GM23338 (cell line): ENCODE data around the gene PTF1A. TPM values are rescaled to one million over a fixed set of nuclear protein-coding genes. Genes with fewer than 3 reads are reported as not detected.

ENCODE experiments used
- ATAC-seq: fragments of 200-7000 bp; cut with Tn5 transposase; 3 replicates; pipeline ENCODE4 v1.9.1; 2020
- DNase-seq: peaks from one replicate; pipeline ENCODE4 v3.0.0-alpha.2; 2015; ENCODE audit warnings: low spot score
- H2AFZ ChIP-seq: fragments of 200-600 bp; sonication (generic); 2 replicates; pipeline ENCODE4 v1.8.0; 2016; ENCODE audit warnings: antibody characterized with exemption, mild to moderate bottlenecking, moderate library complexity
- H3F3A ChIP-seq: fragments of 200-600 bp; sonication (generic); replicated peaks from 2 replicates; pipeline ENCODE4 v1.8.0; 2017; ENCODE audit warnings: antibody characterized with exemption, mixed run types, low read depth
- H3K27ac ChIP-seq: fragments of 200-600 bp; sonication (generic); 2 replicates; pipeline ENCODE4 v1.6.1; 2016; ENCODE audit warnings: low read depth
- H3K27me3 ChIP-seq: fragments of 200-600 bp; sonication (generic); 2 replicates; pipeline ENCODE4 v1.8.0; 2016; ENCODE audit warnings: mild to moderate bottlenecking, mixed run types, moderate library complexity; ENCODE audit not compliant: insufficient read depth
- H3K36me3 ChIP-seq: fragments of 200-600 bp; sonication (generic); 2 replicates; pipeline ENCODE4 v1.8.0; 2016; ENCODE audit warnings: mild to moderate bottlenecking; ENCODE audit not compliant: insufficient read depth
- H3K4me1 ChIP-seq: fragments of 200-600 bp; sonication (generic); 2 replicates; pipeline ENCODE4 v1.8.0; 2016; ENCODE audit warnings: mild to moderate bottlenecking, moderate library complexity; ENCODE audit not compliant: insufficient read depth
- H3K4me2 ChIP-seq: fragments of 200-600 bp; sonication (generic); 2 replicates; pipeline ENCODE4 v1.7.1; 2017; ENCODE audit warnings: mixed run types
- H3K4me3 ChIP-seq: fragments of 200-600 bp; sonication (generic); 2 replicates; pipeline ENCODE4 v1.6.1; 2016; ENCODE audit warnings: mixed run types
- H3K79me2 ChIP-seq: fragments of 200-600 bp; sonication (generic); replicated peaks from 2 replicates; pipeline ENCODE4 v1.8.0; 2017; ENCODE audit warnings: mild to moderate bottlenecking; ENCODE audit not compliant: insufficient read depth
- H3K9me2 ChIP-seq: fragments of 200-600 bp; sonication (generic); 2 replicates; pipeline ENCODE4 v1.8.0; 2017; ENCODE audit not compliant: insufficient read depth
- H4K20me1 ChIP-seq: fragments of 200-600 bp; sonication (generic); replicated peaks from 2 replicates; pipeline ENCODE4 v1.8.0; 2017; ENCODE audit warnings: mild to moderate bottlenecking; ENCODE audit not compliant: insufficient read depth
- H3K27ac Mint-ChIP-seq: 2 replicates; pipeline ENCODE4 v1.8.0; 2020; ENCODE audit warnings: inconsistent platforms, mild to moderate bottlenecking, moderate library complexity, mixed read lengths
- H3K27me3 Mint-ChIP-seq: 3 replicates; pipeline ENCODE4 v1.8.0; 2022; ENCODE audit warnings: low read depth, mild to moderate bottlenecking, moderate library complexity, mixed read lengths, inconsistent platforms; ENCODE audit not compliant: insufficient read depth, poor library complexity
- H3K36me3 Mint-ChIP-seq: 3 replicates; pipeline ENCODE4 v1.8.0; 2021; ENCODE audit warnings: low read depth, mild to moderate bottlenecking, inconsistent platforms, moderate library complexity, mixed read lengths
- H3K4me1 Mint-ChIP-seq: 3 replicates; pipeline ENCODE4 v1.8.0; 2020; ENCODE audit warnings: mild to moderate bottlenecking, inconsistent platforms, mixed read lengths
- H3K4me3 Mint-ChIP-seq: 3 replicates; pipeline ENCODE4 v1.8.0; 2021; ENCODE audit warnings: moderate library complexity, mild to moderate bottlenecking, inconsistent platforms, mixed read lengths
- H3K9me3 Mint-ChIP-seq: 3 replicates; pipeline ENCODE4 v1.8.0; 2020; ENCODE audit warnings: moderate library complexity, mild to moderate bottlenecking, inconsistent platforms, mixed read lengths
- CREB1 ChIP-seq: fragments of 250-450 bp; sonication (Bioruptor Pico); IDR thresholded peaks from 2 replicates; pipeline ENCODE4 v1.5.0; 2020; ENCODE audit warnings: low read depth, mild to moderate bottlenecking, moderate library complexity
- EZH2 ChIP-seq: fragments of 200-600 bp; sonication (generic); IDR thresholded peaks from one replicate; pipeline ENCODE4 v1.8.0; 2017; ENCODE audit warnings: antibody characterized with exemption, mild to moderate bottlenecking, low read depth; ENCODE audit not compliant: unreplicated experiment
- EZH2phosphoT487 ChIP-seq: fragments of 200-600 bp; sonication (generic); IDR thresholded peaks from one replicate; pipeline ENCODE4 v1.8.1; 2018; ENCODE audit warnings: antibody characterized with exemption; ENCODE audit not compliant: unreplicated experiment
- JUNB ChIP-seq: IDR thresholded peaks from one replicate; pipeline ENCODE4 v1.6.1; 2016; ENCODE audit warnings: antibody characterized with exemption; ENCODE audit not compliant: unreplicated experiment
- NANOG ChIP-seq: IDR thresholded peaks from 2 replicates; pipeline ENCODE4 v1.6.1; 2016; ENCODE audit warnings: antibody characterized with exemption, borderline replicate concordance
- POLR2AphosphoS5 ChIP-seq: IDR thresholded peaks from 2 replicates; pipeline ENCODE4 v1.6.1; 2016; ENCODE audit warnings: antibody characterized with exemption, low read depth
- STAT1 ChIP-seq: IDR thresholded peaks from one replicate; pipeline ENCODE4 v1.6.1; 2016; ENCODE audit warnings: antibody characterized with exemption; ENCODE audit not compliant: unreplicated experiment
- ZNF114 ChIP-seq: fragments of 250-450 bp; sonication (Bioruptor Pico); IDR thresholded peaks from 2 replicates; pipeline ENCODE4 v1.5.0; 2020; ENCODE audit warnings: mild to moderate bottlenecking, moderate library complexity
- polyA plus RNA-seq: library from polyadenylated mRNA; unstranded; fragments of >200 nt; fragmentation: Nextera tagmentation; extraction: Ambion mirVana; gene quantifications from 2 replicates; pipeline ENCODE4 v1.2.1, GENCODE V29; 2016
- total RNA-seq: library from RNA; depleted of rRNA; stranded (reverse); fragments of >200 nt; shearing (Covaris generic); gene quantifications from 2 replicates; pipeline ENCODE4 v1.2.3, GENCODE V29; 2014
- TF ChIP-seq, protein P1 (sequence below), 2 experiments: fragments of 200-600 bp in 1 of 2; sonication (generic) in 1 of 2; conservative IDR thresholded peaks; 2 replicates each; pipeline versions ENCODE4 v1.5.1 to v1.6.1; 2016 to 2017; ENCODE audit warnings: antibody characterized with exemption in 2 of 2, low read depth in 2 of 2, mild to moderate bottlenecking in 2 of 2, moderate library complexity in 1 of 2
- TF ChIP-seq, protein P2 (sequence below): IDR thresholded peaks from 2 replicates; pipeline ENCODE4 v1.6.1; 2016; ENCODE audit warnings: antibody characterized with exemption
- TF ChIP-seq, protein P3 (sequence below): fragments of 250-450 bp; sonication (Bioruptor Pico); IDR thresholded peaks from 2 replicates; pipeline ENCODE4 v1.5.0; 2020; ENCODE audit warnings: mild to moderate bottlenecking, moderate library complexity

PTF1A gene
- total and polyA plus RNA-seq, 2 experiments from 2014 or later, result not detected

DNA sequence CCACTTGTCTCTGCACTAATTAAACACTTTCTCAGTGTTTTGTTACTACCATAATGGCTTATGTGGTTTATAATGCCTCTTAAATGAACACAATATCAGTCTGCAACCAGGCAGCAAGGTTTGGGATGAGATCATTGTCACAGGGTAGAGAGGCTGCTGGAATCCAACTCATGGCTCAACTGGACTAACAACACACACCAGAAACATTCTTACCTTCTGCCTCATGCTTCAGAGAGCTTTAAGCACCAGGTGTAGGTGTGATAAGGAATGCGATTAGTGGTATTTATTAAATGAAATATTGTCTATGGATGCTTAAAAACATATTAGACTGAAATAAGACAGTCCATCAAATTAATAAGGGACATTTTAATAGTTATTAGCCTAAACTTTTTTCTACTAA lies 25.4 kb downstream of the PTF1A start:
- no peaks in the 10 kb centered on the region for H3F3A ChIP-seq
- TF ChIP-seq, protein P1, sequence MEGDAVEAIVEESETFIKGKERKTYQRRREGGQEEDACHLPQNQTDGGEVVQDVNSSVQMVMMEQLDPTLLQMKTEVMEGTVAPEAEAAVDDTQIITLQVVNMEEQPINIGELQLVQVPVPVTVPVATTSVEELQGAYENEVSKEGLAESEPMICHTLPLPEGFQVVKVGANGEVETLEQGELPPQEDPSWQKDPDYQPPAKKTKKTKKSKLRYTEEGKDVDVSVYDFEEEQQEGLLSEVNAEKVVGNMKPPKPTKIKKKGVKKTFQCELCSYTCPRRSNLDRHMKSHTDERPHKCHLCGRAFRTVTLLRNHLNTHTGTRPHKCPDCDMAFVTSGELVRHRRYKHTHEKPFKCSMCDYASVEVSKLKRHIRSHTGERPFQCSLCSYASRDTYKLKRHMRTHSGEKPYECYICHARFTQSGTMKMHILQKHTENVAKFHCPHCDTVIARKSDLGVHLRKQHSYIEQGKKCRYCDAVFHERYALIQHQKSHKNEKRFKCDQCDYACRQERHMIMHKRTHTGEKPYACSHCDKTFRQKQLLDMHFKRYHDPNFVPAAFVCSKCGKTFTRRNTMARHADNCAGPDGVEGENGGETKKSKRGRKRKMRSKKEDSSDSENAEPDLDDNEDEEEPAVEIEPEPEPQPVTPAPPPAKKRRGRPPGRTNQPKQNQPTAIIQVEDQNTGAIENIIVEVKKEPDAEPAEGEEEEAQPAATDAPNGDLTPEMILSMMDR (conservative IDR thresholded peaks at IDR 0.05; ENCODE audit: low read depth in 2 of 2), result no peak
- TF ChIP-seq NANOG (no peak), JUNB (no peak), POLR2AphosphoS5 (no peak), ZNF114 (no peak), STAT1 (no peak), CREB1 (CRISPR knock-in tag) (no peak), EZH2phosphoT487 (no peak), EZH2 (no peak)
- TF ChIP-seq, protein P2, sequence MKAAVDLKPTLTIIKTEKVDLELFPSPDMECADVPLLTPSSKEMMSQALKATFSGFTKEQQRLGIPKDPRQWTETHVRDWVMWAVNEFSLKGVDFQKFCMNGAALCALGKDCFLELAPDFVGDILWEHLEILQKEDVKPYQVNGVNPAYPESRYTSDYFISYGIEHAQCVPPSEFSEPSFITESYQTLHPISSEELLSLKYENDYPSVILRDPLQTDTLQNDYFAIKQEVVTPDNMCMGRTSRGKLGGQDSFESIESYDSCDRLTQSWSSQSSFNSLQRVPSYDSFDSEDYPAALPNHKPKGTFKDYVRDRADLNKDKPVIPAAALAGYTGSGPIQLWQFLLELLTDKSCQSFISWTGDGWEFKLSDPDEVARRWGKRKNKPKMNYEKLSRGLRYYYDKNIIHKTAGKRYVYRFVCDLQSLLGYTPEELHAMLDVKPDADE, result no peak
- TF ChIP-seq, protein P3, sequence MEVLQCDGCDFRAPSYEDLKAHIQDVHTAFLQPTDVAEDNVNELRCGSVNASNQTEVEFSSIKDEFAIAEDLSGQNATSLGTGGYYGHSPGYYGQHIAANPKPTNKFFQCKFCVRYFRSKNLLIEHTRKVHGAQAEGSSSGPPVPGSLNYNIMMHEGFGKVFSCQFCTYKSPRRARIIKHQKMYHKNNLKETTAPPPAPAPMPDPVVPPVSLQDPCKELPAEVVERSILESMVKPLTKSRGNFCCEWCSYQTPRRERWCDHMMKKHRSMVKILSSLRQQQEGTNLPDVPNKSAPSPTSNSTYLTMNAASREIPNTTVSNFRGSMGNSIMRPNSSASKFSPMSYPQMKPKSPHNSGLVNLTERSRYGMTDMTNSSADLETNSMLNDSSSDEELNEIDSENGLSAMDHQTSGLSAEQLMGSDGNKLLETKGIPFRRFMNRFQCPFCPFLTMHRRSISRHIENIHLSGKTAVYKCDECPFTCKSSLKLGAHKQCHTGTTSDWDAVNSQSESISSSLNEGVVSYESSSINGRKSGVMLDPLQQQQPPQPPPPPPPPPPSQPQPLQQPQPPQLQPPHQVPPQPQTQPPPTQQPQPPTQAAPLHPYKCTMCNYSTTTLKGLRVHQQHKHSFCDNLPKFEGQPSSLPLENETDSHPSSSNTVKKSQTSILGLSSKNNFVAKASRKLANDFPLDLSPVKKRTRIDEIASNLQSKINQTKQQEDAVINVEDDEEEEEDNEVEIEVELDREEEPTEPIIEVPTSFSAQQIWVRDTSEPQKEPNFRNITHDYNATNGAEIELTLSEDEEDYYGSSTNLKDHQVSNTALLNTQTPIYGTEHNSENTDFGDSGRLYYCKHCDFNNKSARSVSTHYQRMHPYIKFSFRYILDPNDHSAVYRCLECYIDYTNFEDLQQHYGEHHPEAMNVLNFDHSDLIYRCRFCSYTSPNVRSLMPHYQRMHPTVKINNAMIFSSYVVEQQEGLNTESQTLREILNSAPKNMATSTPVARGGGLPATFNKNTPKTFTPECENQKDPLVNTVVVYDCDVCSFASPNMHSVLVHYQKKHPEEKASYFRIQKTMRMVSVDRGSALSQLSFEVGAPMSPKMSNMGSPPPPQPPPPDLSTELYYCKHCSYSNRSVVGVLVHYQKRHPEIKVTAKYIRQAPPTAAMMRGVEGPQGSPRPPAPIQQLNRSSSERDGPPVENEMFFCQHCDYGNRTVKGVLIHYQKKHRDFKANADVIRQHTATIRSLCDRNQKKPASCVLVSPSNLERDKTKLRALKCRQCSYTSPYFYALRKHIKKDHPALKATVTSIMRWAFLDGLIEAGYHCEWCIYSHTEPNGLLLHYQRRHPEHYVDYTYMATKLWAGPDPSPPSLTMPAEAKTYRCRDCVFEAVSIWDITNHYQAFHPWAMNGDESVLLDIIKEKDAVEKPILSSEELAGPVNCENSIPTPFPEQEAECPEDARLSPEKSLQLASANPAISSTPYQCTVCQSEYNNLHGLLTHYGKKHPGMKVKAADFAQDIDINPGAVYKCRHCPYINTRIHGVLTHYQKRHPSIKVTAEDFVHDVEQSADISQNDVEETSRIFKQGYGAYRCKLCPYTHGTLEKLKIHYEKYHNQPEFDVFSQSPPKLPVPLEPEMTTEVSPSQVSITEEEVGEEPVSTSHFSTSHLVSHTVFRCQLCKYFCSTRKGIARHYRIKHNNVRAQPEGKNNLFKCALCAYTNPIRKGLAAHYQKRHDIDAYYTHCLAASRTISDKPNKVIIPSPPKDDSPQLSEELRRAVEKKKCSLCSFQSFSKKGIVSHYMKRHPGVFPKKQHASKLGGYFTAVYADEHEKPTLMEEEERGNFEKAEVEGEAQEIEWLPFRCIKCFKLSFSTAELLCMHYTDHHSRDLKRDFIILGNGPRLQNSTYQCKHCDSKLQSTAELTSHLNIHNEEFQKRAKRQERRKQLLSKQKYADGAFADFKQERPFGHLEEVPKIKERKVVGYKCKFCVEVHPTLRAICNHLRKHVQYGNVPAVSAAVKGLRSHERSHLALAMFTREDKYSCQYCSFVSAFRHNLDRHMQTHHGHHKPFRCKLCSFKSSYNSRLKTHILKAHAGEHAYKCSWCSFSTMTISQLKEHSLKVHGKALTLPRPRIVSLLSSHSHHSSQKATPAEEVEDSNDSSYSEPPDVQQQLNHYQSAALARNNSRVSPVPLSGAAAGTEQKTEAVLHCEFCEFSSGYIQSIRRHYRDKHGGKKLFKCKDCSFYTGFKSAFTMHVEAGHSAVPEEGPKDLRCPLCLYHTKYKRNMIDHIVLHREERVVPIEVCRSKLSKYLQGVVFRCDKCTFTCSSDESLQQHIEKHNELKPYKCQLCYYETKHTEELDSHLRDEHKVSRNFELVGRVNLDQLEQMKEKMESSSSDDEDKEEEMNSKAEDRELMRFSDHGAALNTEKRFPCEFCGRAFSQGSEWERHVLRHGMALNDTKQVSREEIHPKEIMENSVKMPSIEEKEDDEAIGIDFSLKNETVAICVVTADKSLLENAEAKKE (CRISPR knock-in tag), result no peak
- no peaks in the 10 kb centered on the region for H3K36me3 ChIP-seq
- DNase-seq, result no peak
- Mint-ChIP-seq H3K27ac (no peak overlapping the region), H3K4me1 (peaks cover 5% of the 10 kb centered on the region; the same call in 2 of the 3 replicates), H3K9me3 (no peaks in the 10 kb centered on the region), H3K36me3 (no peaks in the 10 kb centered on the region), H3K27me3 (no peaks in the 10 kb centered on the region), H3K4me3 (no peak overlapping the region)
- no peak overlapping the region for H2AFZ ChIP-seq
- ATAC-seq, result no peak
- no peaks in the 10 kb centered on the region for H4K20me1 ChIP-seq
- no peaks in the 10 kb centered on the region for H3K4me1 ChIP-seq
- H3K9me2 ChIP-seq, result no peaks in the 10 kb centered on the region
- no peak overlapping the region for H3K4me2 ChIP-seq
- H3K79me2 ChIP-seq, result no peaks in the 10 kb centered on the region
- no peaks in the 10 kb centered on the region for H3K27me3 ChIP-seq
- H3K27ac ChIP-seq, result no peak overlapping the region
- H3K4me3 ChIP-seq, result no peak overlapping the region
